Loucy (cell line): Measurements from ENCODE around the gene IL22RA2.

Source experiments
- EZH2phosphoT487 ChIP-seq: fragments of 200-600 bp; IDR thresholded peaks from 2 replicates; pipeline ENCODE4 v1.6.1; 2018; ENCODE audit warnings: antibody characterized with exemption, mild to moderate bottlenecking, moderate library complexity, borderline replicate concordance
- TF ChIP-seq, protein P1 (sequence below): fragments of 200-600 bp; sonication (generic); conservative IDR thresholded peaks from 2 replicates; pipeline ENCODE4 v1.5.1; 2014; ENCODE audit warnings: mild to moderate bottlenecking, antibody characterized with exemption, low read length

DNA sequence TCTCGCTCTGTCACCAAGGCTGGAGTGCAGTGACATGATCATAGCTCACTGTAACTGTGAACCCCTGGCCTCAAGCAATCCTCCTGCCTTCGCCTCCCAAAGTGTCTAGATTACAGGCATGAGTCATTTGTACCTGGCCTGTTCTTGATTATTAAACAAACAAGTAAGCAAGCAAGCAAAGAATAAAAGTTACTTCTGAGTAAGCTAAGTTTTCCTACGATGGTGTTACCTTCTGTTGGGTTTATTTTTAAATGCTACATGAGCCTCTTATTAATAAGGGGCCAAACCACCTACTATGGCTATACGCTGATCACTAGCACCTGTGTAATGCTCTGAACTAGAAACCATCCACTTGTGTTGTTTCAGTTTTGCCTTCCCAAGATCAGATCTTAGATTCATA, 50.8 kb downstream of the IL22RA2 start:
- TF ChIP-seq EZH2phosphoT487: no peak
- TF ChIP-seq, protein P1, sequence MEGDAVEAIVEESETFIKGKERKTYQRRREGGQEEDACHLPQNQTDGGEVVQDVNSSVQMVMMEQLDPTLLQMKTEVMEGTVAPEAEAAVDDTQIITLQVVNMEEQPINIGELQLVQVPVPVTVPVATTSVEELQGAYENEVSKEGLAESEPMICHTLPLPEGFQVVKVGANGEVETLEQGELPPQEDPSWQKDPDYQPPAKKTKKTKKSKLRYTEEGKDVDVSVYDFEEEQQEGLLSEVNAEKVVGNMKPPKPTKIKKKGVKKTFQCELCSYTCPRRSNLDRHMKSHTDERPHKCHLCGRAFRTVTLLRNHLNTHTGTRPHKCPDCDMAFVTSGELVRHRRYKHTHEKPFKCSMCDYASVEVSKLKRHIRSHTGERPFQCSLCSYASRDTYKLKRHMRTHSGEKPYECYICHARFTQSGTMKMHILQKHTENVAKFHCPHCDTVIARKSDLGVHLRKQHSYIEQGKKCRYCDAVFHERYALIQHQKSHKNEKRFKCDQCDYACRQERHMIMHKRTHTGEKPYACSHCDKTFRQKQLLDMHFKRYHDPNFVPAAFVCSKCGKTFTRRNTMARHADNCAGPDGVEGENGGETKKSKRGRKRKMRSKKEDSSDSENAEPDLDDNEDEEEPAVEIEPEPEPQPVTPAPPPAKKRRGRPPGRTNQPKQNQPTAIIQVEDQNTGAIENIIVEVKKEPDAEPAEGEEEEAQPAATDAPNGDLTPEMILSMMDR: no peak
